H4 (cell line): ENCODE results near the gene NR2E3. TPM values are rescaled to one million over a fixed set of nuclear protein-coding genes. Genes with fewer than 3 reads are reported as not detected.
"Not testable (repeated sequence)": the region's sequence is repeated elsewhere in the genome, so short reads cannot be mapped to it uniquely, and the experiment has no call there.

Experiments used
- DNase-seq: peaks from one replicate; pipeline ENCODE4 v3.0.0-alpha.2; 2015; ENCODE audit warnings: low spot score
- total RNA-seq: library from RNA; depleted of rRNA; stranded (reverse); fragments of >200 nt; shearing (Covaris generic); gene quantifications from 2 replicates; pipeline ENCODE4 v1.2.3, GENCODE V29; 2014

The NR2E3 gene
- total RNA-seq, 1 experiment from 2014 or later = not detected

DNA sequence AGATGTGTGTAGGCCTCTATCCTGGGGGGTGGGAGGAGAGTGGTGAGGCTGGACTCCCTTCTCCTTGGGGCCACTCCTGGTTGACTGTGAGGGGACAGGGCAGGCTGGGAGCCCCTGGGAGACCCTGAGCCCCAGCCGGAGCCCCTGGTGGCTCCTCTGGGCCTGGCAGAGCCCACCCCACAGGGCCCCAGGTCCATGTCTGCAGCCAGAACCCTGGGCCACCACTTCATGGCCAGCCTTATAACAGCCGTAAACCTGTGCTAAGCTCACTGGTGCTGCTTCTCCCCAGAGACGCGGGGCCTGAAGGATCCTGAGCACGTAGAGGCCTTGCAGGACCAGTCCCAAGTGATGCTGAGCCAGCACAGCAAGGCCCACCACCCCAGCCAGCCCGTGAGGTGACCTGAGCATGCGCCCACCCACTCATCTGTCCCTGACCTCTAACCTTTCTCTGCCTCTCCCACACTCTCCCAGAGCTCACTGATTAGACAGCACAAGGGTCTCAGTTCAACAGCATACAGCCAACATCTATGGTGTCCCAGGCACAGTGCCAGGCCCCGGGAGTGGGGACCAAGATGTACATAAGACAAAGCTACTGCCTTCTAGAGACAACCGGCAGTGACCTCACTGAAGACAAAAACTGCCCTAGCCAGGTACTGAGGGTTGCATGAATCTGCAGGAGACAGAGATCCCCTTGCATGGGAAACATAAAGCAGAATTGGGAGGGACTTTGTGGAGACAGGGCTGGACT is 3.5 kb downstream of the NR2E3 start:
- DNase-seq = no peak

GRCh38 chr15:71815301-71815700 is 4.9 kb downstream of the NR2E3 start:
- no peak for DNase-seq

- no peak for DNase-seq
These were observed 7.0 kb downstream of the NR2E3 start for GRCh38 chr15:71817351-71817750.

DNA sequence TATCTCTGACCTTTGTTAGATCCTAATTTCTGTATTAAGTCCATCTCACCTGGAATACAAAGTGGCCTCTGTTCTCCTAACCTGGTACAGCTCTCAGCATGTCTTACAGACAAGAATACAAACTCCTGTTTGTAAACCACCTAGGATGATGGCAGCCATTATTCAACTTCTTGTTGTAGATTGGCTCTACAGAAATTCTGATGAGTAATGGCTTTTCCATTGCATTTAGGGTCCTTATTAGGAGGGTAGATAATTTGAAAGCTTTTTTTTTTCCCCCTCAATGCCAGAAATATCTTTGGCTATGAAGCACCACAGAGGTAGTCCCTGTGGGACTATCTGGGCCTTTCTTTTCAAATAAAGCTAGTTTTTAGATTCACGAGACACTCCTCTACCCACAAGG is 9.8 kb downstream of the NR2E3 start:
- DNase-seq = no peak

GRCh38 chr15:71821547-71822129 is 11.3 kb downstream of the NR2E3 start:
- no peak for DNase-seq

- DNase-seq = no peak
These were observed 12.7 kb downstream of the NR2E3 start for GRCh38 chr15:71822890-71823630.

- no peak for DNase-seq
These were observed 13.4 kb downstream of the NR2E3 start for GRCh38 chr15:71823801-71824200.

DNA sequence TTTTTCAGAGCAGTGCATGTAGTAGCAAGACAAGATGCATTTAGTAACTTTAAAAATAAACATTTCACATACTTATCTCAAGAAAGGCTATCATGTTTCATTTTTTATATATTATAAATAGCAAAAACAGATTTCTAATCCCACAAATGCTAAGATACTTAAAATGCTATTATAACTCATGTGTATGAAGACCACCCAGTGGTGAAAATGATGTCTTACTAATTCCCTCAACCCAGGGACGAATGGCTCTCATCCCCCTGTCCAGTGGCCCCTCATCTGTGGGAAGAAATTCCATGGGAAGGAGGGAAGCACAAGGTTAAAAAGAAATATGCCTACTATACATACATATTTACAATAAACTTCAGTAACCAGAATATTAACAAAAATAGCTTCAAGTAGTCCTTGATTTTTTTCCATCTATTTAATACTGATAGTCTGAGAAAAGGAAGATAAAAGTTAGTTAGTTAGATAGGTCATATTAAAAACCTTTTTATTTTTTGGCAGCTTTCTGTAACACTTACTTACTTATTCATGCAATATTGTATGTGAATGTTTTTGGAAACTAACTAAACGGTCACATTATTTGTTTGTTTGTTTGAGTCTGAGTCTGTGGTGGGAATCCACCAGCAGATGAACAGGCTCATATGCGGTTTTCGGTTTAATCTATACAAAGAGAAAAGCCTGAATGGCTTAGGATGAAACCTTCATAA is 14.8 kb downstream of the NR2E3 start:
- DNase-seq = no peak

GRCh38 chr15:71826196-71826595 is 15.8 kb downstream of the NR2E3 start:
- no peak for DNase-seq

- no peak for DNase-seq
These were observed 20.6 kb downstream of the NR2E3 start for GRCh38 chr15:71830981-71831380.

- DNase-seq = no peak
These were observed 31.2 kb downstream of the NR2E3 start for GRCh38 chr15:71841563-71841962.

DNA sequence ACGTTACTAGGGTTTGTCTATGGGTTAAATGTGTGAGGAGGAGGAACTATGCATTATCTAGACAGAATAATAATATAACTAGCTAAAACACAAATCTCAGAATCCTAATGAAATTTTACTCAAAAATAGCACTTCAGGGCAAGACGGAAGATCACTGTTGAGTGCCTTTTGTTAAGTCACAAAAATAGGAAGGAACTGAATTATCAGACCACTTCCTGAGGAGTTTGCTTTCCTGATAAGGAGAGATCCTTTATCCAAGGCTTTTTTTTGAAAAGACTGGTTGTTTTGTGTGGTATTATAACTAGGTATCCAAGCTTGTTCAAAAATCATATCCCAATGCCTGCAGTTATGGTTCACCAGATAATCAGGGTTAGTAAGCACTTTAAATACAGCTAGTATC is 34.6 kb downstream of the NR2E3 start:
- DNase-seq = no peak

- DNase-seq = no peak
These were observed 43.2 kb downstream of the NR2E3 start for GRCh38 chr15:71853543-71853942.

DNA sequence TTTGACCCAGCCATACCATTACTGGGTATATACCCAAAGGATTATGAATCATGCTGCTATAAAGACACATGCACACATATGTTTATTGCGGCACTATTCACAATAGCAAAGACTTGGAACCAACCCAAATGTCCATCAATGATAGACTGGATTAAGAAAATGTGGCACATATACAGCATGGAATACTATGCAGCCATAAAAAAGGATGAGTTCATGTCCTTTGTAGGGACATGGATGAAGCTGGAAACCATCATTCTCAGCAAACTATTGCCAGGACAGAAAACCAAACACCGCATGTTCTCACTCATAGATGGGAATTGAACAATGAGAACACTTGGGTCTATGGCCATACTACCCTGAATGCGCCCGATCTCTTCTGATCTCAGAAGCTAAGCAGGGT is 47.9 kb downstream of the NR2E3 start:
- not testable (repeated sequence) for DNase-seq
